PC-3 (cell line): ENCODE data around the gene ICE2.

Source experiments
- EZH2 ChIP-seq: fragments of 300-600 bp; sonication (generic); IDR thresholded peaks from one replicate; pipeline ENCODE4 v1.6.1; 2017; ENCODE audit warnings: antibody characterized with exemption, mild to moderate bottlenecking, low read length; ENCODE audit not compliant: unreplicated experiment
- TF ChIP-seq, protein P1 (sequence below): fragments of 300-600 bp; sonication (generic); conservative IDR thresholded peaks from 2 replicates; pipeline ENCODE4 v1.5.1; 2017; ENCODE audit warnings: antibody characterized with exemption, low read depth, mild to moderate bottlenecking, low read length

GRCh38 chr15:60477916-60478565 lies 901 bp downstream of the ICE2 start:
- TF ChIP-seq, protein P1, sequence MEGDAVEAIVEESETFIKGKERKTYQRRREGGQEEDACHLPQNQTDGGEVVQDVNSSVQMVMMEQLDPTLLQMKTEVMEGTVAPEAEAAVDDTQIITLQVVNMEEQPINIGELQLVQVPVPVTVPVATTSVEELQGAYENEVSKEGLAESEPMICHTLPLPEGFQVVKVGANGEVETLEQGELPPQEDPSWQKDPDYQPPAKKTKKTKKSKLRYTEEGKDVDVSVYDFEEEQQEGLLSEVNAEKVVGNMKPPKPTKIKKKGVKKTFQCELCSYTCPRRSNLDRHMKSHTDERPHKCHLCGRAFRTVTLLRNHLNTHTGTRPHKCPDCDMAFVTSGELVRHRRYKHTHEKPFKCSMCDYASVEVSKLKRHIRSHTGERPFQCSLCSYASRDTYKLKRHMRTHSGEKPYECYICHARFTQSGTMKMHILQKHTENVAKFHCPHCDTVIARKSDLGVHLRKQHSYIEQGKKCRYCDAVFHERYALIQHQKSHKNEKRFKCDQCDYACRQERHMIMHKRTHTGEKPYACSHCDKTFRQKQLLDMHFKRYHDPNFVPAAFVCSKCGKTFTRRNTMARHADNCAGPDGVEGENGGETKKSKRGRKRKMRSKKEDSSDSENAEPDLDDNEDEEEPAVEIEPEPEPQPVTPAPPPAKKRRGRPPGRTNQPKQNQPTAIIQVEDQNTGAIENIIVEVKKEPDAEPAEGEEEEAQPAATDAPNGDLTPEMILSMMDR = no peak
- TF ChIP-seq EZH2 = no peak
